Stomach (tissue), 9 donors: Measurements from ENCODE around the gene ACRV1. TPM values are rescaled to one million over a fixed set of nuclear protein-coding genes. Genes with fewer than 3 reads are reported as not detected.

Source experiments
- DNase-seq, 2 donors: peaks; one replicate each; pipeline versions ENCODE4 v3.0.0 to v3.0.0-alpha.2; 2013 to 2019
- H3K27ac ChIP-seq, 5 donors: fragments of 200-600 bp in 4 of 5; sonication (generic) in 4 of 5; one replicate each; pipeline ENCODE4 v1.5.1; 2013 to 2019; ENCODE audit warnings: mild to moderate bottlenecking in 1 of 5, moderate library complexity in 1 of 5
- H3K27me3 ChIP-seq, 3 donors: fragments of 200-600 bp; sonication (generic); one replicate each; pipeline ENCODE4 v1.5.1; 2017 to 2019; ENCODE audit warnings: mixed run types in 1 of 3
- H3K36me3 ChIP-seq, 4 donors: fragments of 200-600 bp; sonication (generic); 1 replicate in 3 of 4; 2 replicates in 1 of 4; pipeline ENCODE4 v1.5.1; 2016 to 2019
- H3K4me1 ChIP-seq, 4 donors: fragments of 200-600 bp; sonication (generic); one replicate each; pipeline ENCODE4 v1.5.1; 2016 to 2019
- H3K4me3 ChIP-seq, 4 donors: fragments of 200-600 bp; sonication (generic) in 3 of 4; one replicate each; pipeline ENCODE4 v1.5.1; 2016 to 2019; ENCODE audit warnings: mild to moderate bottlenecking in 1 of 4
- H3K9me3 ChIP-seq, 4 donors: fragments of 200-600 bp; sonication (generic); one replicate each; pipeline ENCODE4 v1.5.1; 2016 to 2019
- CTCF ChIP-seq, 7 experiments: fragments of 450-650 bp in 4 of 7; fragments of 200-600 bp in 3 of 7; sonication (generic) in 3 of 7; IDR thresholded peaks; one replicate each; pipeline ENCODE4 v1.5.1; 2016 to 2019; ENCODE audit warnings: antibody characterized with exemption in 7 of 7, control low read depth in 2 of 7, mild to moderate bottlenecking in 1 of 7
- EP300 ChIP-seq: sonication (generic); formaldehyde crosslinking; IDR thresholded peaks from one replicate; pipeline ENCODE4 v1.6.1; 2017; ENCODE audit warnings: antibody characterized with exemption
- POLR2A ChIP-seq, 4 donors: fragments of 450-650 bp; IDR thresholded peaks; one replicate each; pipeline ENCODE4 v1.6.1; 2016; ENCODE audit warnings: antibody characterized with exemption in 4 of 4, control low read depth in 2 of 4, mild to moderate bottlenecking in 1 of 4, moderate library complexity in 1 of 4
- POLR2AphosphoS5 ChIP-seq, 3 donors: sonication (generic); formaldehyde crosslinking; IDR thresholded peaks; one replicate each; pipeline ENCODE4 v1.6.1; 2016; ENCODE audit warnings: antibody characterized with exemption in 3 of 3
- WGBS, 5 donors: extraction: QIAGEN DNeasy Blood & Tissue Kit in 3 of 5; methylation state at CpG; one replicate each; pipeline versions ENCODE4 v1.1.5 to v1.1.7; 2013 to 2018; 5-methylcytosine and 5-hydroxymethylcytosine counted together
- intact Hi-C: fragments of 100-400 bp; cut with DNase I; formaldehyde crosslinking; loops from one replicate; pipeline ENCODE4 v1.15.1; 2023; ENCODE audit warnings: low total_unique reads
- polyA plus RNA-seq, 3 donors: library from polyadenylated mRNA; stranded (reverse); fragments of 200-250 nt; gene quantifications; one replicate each; pipeline ENCODE4 v1.2.3, GENCODE V29; 2013
- total RNA-seq, 5 donors: library from RNA; depleted of rRNA; stranded (reverse); fragments of >200 nt; gene quantifications; one replicate each; pipeline versions ENCODE4 v1.1.0 to v1.2.3, GENCODE V29; 2014 to 2016
- donor health status: healthy with polysubstance abuse.
- donor health status: Bipolar disorder and iron deficiency.
- donor health status: healthy.

ACRV1 gene
- total and polyA plus RNA-seq, 8 donors, result not detected

- Histone ChIP-seq H3K27me3 (no peaks in the 10 kb centered on the region), H3K36me3 (no peaks in the 10 kb centered on the region), H3K4me1 (no peaks in the 10 kb centered on the region), H3K9me3 (no peaks in the 10 kb centered on the region), H3K4me3 (no peak overlapping the region), H3K27ac (no peak overlapping the region)
- no peak for TF ChIP-seq POLR2AphosphoS5 (IDR thresholded peaks at IDR 0.05)
- TF ChIP-seq EP300, result no peak
- TF ChIP-seq CTCF (IDR thresholded peaks at IDR 0.05), result no peak
- TF ChIP-seq POLR2A (IDR thresholded peaks at IDR 0.05), result no peak
- DNase-seq, result no peak
- WGBS, 5 donors, result 33 to 43% (median 35%) methylated on average over 9 of the region's 9 CpGs
- intact Hi-C loops, result no loop called here
These were observed 4.6 kb upstream of the ACRV1 start for GRCh38 chr11:125685228-125685627.

GRCh38 chr11:125679837-125680236 lies 810 bp downstream of the ACRV1 start:
- no peaks in the 10 kb centered on the region for H3K9me3 ChIP-seq
- no peak for TF ChIP-seq EP300
- TF ChIP-seq CTCF (IDR thresholded peaks at IDR 0.05), result no peak
- no peak for TF ChIP-seq POLR2AphosphoS5 (IDR thresholded peaks at IDR 0.05)
- TF ChIP-seq POLR2A (IDR thresholded peaks at IDR 0.05), result no peak
- H3K27me3 ChIP-seq, result no peaks in the 10 kb centered on the region
- intact Hi-C loops, result no loop called here
- H3K27ac ChIP-seq, result no peak overlapping the region
- WGBS, 5 donors, result 63 to 85% (median 70%) methylated on average over 2 of the region's 2 CpGs
- H3K4me1 ChIP-seq, result no peaks in the 10 kb centered on the region
- no peak for DNase-seq
- H3K4me3 ChIP-seq, result no peak overlapping the region
- peaks cover 0 to 10% (median 7%) of the 10 kb centered on the region in 4 donors for H3K36me3 ChIP-seq

- intact Hi-C loops, result no loop called here
- H3K36me3 ChIP-seq, result peaks cover 0 to 10% (median 7%) of the 10 kb centered on the region in 4 donors
- no peak for DNase-seq
- no peak overlapping the region for H3K27ac ChIP-seq
- no peak for TF ChIP-seq POLR2AphosphoS5 (IDR thresholded peaks at IDR 0.05)
- no peak for TF ChIP-seq CTCF (IDR thresholded peaks at IDR 0.05)
- no peak for TF ChIP-seq EP300
- no peak for TF ChIP-seq POLR2A (IDR thresholded peaks at IDR 0.05)
- H3K27me3 ChIP-seq, result no peaks in the 10 kb centered on the region
- H3K4me3 ChIP-seq, result no peak overlapping the region
- no peaks in the 10 kb centered on the region for H3K9me3 ChIP-seq
- 93 to 97% (median 95%) methylated on average over 4 of the region's 4 CpGs for WGBS, 5 donors
- H3K4me1 ChIP-seq, result no peaks in the 10 kb centered on the region
These were observed 1.2 kb downstream of the ACRV1 start for GRCh38 chr11:125679397-125679796.

- Histone ChIP-seq H3K36me3 (peaks cover 0 to 10% (median 7%) of the 10 kb centered on the region in 4 donors), H3K4me1 (no peaks in the 10 kb centered on the region), H3K27me3 (no peaks in the 10 kb centered on the region), H3K4me3 (no peak overlapping the region), H3K27ac (no peak overlapping the region), H3K9me3 (no peaks in the 10 kb centered on the region)
- intact Hi-C loops, result no loop called here
- TF ChIP-seq CTCF (IDR thresholded peaks at IDR 0.05) (no peak), EP300 (no peak), POLR2A (IDR thresholded peaks at IDR 0.05) (no peak), POLR2AphosphoS5 (IDR thresholded peaks at IDR 0.05) (no peak)
- WGBS, 5 donors, result 83 to 93% (median 86%) methylated on average over 2 of the region's 2 CpGs
- DNase-seq, result no peak
These were observed 5.5 kb downstream of the ACRV1 start for GRCh38 chr11:125675196-125675595.
